Measurements from ENCODE around the gene ENTPD6. TPM values are rescaled to one million over a fixed set of nuclear protein-coding genes. Genes with fewer than 3 reads are reported as not detected.
"Not testable (repeated sequence)": the region's sequence is repeated elsewhere in the genome, so short reads cannot be mapped to it uniquely, and the experiment has no call there.

Gene ENTPD6
- total RNA-seq, 1 experiment from 2014 or later = 62.4 TPM

GRCh38 chr20:25241659-25241955 is 46.1 kb downstream of the ENTPD6 start:
- DNase-seq (ENCODE audit: low spot score) = not testable (repeated sequence)

- DNase-seq (ENCODE audit: low spot score) = no peak
Observed at GRCh38 chr20:25242231-25242630, 46.7 kb downstream of the ENTPD6 start.

GRCh38 chr20:25243416-25243979 is 48.0 kb downstream of the ENTPD6 start:
- no peak for DNase-seq (ENCODE audit: low spot score)

GRCh38 chr20:25244976-25245375 is 49.5 kb downstream of the ENTPD6 start:
- no peak for DNase-seq (ENCODE audit: low spot score)

- no peak for DNase-seq (ENCODE audit: low spot score)
Observed at GRCh38 chr20:25245461-25245860, 49.9 kb downstream of the ENTPD6 start.

- DNase-seq (ENCODE audit: low spot score) = no peak
Observed at GRCh38 chr20:25246182-25246999, 50.9 kb downstream of the ENTPD6 start.

- DNase-seq (ENCODE audit: low spot score) = no peak
Observed at GRCh38 chr20:25247000-25247517, 51.5 kb downstream of the ENTPD6 start.

GRCh38 chr20:25247518-25247955 is 52.0 kb downstream of the ENTPD6 start:
- no peak for DNase-seq (ENCODE audit: low spot score)

- peak; percentile 64 for DNase-seq (ENCODE audit: low spot score)
Observed at GRCh38 chr20:25247956-25248785, 52.7 kb downstream of the ENTPD6 start, which contains the start of gene PYGB. Gene PYGB, plus strand, starts transcription at chr20:25248085. Its CDS starts 94 bp downstream, at chr20:25248179.

- no peak for DNase-seq (ENCODE audit: low spot score)
Observed at GRCh38 chr20:25248786-25249172, 53.3 kb downstream of the ENTPD6 start.

- no peak for DNase-seq (ENCODE audit: low spot score)
Observed at GRCh38 chr20:25249198-25249931, 53.9 kb downstream of the ENTPD6 start.

GRCh38 chr20:25250508-25250907 is 55.0 kb downstream of the ENTPD6 start:
- no peak for DNase-seq (ENCODE audit: low spot score)

GRCh38 chr20:25251019-25251418 is 55.5 kb downstream of the ENTPD6 start:
- no peak for DNase-seq (ENCODE audit: low spot score)

GRCh38 chr20:25251558-25251957 is 56.0 kb downstream of the ENTPD6 start:
- no peak for DNase-seq (ENCODE audit: low spot score)

- no peak for DNase-seq (ENCODE audit: low spot score)
Observed at GRCh38 chr20:25252230-25252651, 56.7 kb downstream of the ENTPD6 start.

- DNase-seq (ENCODE audit: low spot score) = no peak
Observed at GRCh38 chr20:25252686-25253421, 57.3 kb downstream of the ENTPD6 start.

GRCh38 chr20:25253606-25254275 is 58.2 kb downstream of the ENTPD6 start:
- DNase-seq (ENCODE audit: low spot score) = no peak

- no peak for DNase-seq (ENCODE audit: low spot score)
Observed at GRCh38 chr20:25254571-25254970, 59.1 kb downstream of the ENTPD6 start.

- peak; percentile 32 for DNase-seq (ENCODE audit: low spot score)
Observed at GRCh38 chr20:25254986-25255680, 59.6 kb downstream of the ENTPD6 start.
